ENCODE results near the gene MUL1. TPM values are rescaled to one million over a fixed set of nuclear protein-coding genes. Genes with fewer than 3 reads are reported as not detected.

MUL1 gene
- total RNA-seq, 1 donor from 2014 or later, result 42.9 TPM

- TF ChIP-seq CTCF (IDR thresholded peaks at IDR 0.05), result no peak
- Mint-ChIP-seq H3K4me3 (ENCODE audit: unreplicated experiment) (no peak overlapping the region), H3K4me1 (ENCODE audit: unreplicated experiment) (peaks cover 39% of the 10 kb centered on the region), H3K36me3 (ENCODE audit: unreplicated experiment) (no peaks in the 10 kb centered on the region), H3K27ac (ENCODE audit: unreplicated experiment) (no peak overlapping the region), H3K9me3 (ENCODE audit: unreplicated experiment) (no peaks in the 10 kb centered on the region), H3K27me3 (ENCODE audit: unreplicated experiment) (no peaks in the 10 kb centered on the region)
- no peak for DNase-seq (ENCODE audit: extremely low spot score, unreplicated experiment)
Measured at GRCh38 chr1:20481643-20482498, 26.1 kb downstream of the MUL1 start.

- H3K27me3 Mint-ChIP-seq (ENCODE audit: unreplicated experiment), result no peaks in the 10 kb centered on the region
- no peak overlapping the region for H3K4me3 Mint-ChIP-seq (ENCODE audit: unreplicated experiment)
- no peak for TF ChIP-seq CTCF (IDR thresholded peaks at IDR 0.05)
- H3K4me1 Mint-ChIP-seq (ENCODE audit: unreplicated experiment), result peaks cover 45% of the 10 kb centered on the region
- no peak overlapping the region for H3K27ac Mint-ChIP-seq (ENCODE audit: unreplicated experiment)
- no peaks in the 10 kb centered on the region for H3K36me3 Mint-ChIP-seq (ENCODE audit: unreplicated experiment)
- no peaks in the 10 kb centered on the region for H3K9me3 Mint-ChIP-seq (ENCODE audit: unreplicated experiment)
- no peak for DNase-seq (ENCODE audit: extremely low spot score, unreplicated experiment)
Measured at GRCh38 chr1:20480951-20481617, 26.9 kb downstream of the MUL1 start.

- DNase-seq (ENCODE audit: extremely low spot score, unreplicated experiment), result no peak
- TF ChIP-seq CTCF (IDR thresholded peaks at IDR 0.05), result no peak
- Mint-ChIP-seq H3K4me1 (ENCODE audit: unreplicated experiment) (peaks cover 49% of the 10 kb centered on the region), H3K36me3 (ENCODE audit: unreplicated experiment) (no peaks in the 10 kb centered on the region), H3K9me3 (ENCODE audit: unreplicated experiment) (no peaks in the 10 kb centered on the region), H3K27me3 (ENCODE audit: unreplicated experiment) (no peaks in the 10 kb centered on the region), H3K27ac (ENCODE audit: unreplicated experiment) (no peak overlapping the region), H3K4me3 (ENCODE audit: unreplicated experiment) (no peak overlapping the region)
Measured at GRCh38 chr1:20480243-20480944, 27.6 kb downstream of the MUL1 start.

- no peak for TF ChIP-seq CTCF (IDR thresholded peaks at IDR 0.05)
- Mint-ChIP-seq H3K9me3 (ENCODE audit: unreplicated experiment) (no peaks in the 10 kb centered on the region), H3K27ac (ENCODE audit: unreplicated experiment) (no peak overlapping the region), H3K4me1 (ENCODE audit: unreplicated experiment) (peaks cover 53% of the 10 kb centered on the region), H3K36me3 (ENCODE audit: unreplicated experiment) (no peaks in the 10 kb centered on the region), H3K27me3 (ENCODE audit: unreplicated experiment) (no peaks in the 10 kb centered on the region), H3K4me3 (ENCODE audit: unreplicated experiment) (no peak overlapping the region)
- DNase-seq (ENCODE audit: extremely low spot score, unreplicated experiment), result no peak
Measured at GRCh38 chr1:20479840-20480239, 28.1 kb downstream of the MUL1 start.
